Nephron (organoid): ENCODE measurements around the gene DENND1B.

Experiments used
- H3K27ac Mint-ChIP-seq, 3 experiments: 2 replicates each; pipeline ENCODE4 v1.8.0; 2020; ENCODE audit warnings: mixed read lengths in 3 of 3, mild to moderate bottlenecking in 2 of 3, moderate library complexity in 1 of 3
- H3K27me3 Mint-ChIP-seq: 2 replicates; pipeline ENCODE4 v1.8.0; 2021; ENCODE audit warnings: low read depth, mild to moderate bottlenecking, moderate library complexity, mixed read lengths
- H3K36me3 Mint-ChIP-seq: 2 replicates; pipeline ENCODE4 v1.8.0; 2020; ENCODE audit warnings: low read depth, mixed read lengths
- H3K4me1 Mint-ChIP-seq: 2 replicates; pipeline ENCODE4 v1.8.0; 2020; ENCODE audit warnings: mixed read lengths
- H3K4me3 Mint-ChIP-seq, 3 experiments: 2 replicates each; pipeline ENCODE4 v1.8.0; 2020; ENCODE audit warnings: mild to moderate bottlenecking in 3 of 3, mixed read lengths in 3 of 3, moderate library complexity in 2 of 3
- H3K9me3 Mint-ChIP-seq: 2 replicates; pipeline ENCODE4 v1.8.0; 2020; ENCODE audit warnings: mixed read lengths
- CTCF ChIP-seq, 3 experiments: fragments of 200-600 bp; sonication (generic); IDR thresholded peaks; one replicate each; pipeline ENCODE4 v1.5.0; 2021; ENCODE audit warnings: antibody characterized with exemption in 3 of 3; ENCODE audit not compliant: unreplicated experiment in 3 of 3

The DENND1B gene

GRCh38 chr1:197737916-197738315 is 37.4 kb downstream of the DENND1B start:
- no peaks in the 10 kb centered on the region for H3K36me3 Mint-ChIP-seq
- H3K27ac Mint-ChIP-seq = no peak overlapping the region
- no peaks in the 10 kb centered on the region for H3K27me3 Mint-ChIP-seq
- no peaks in the 10 kb centered on the region for H3K9me3 Mint-ChIP-seq
- H3K4me3 Mint-ChIP-seq = no peak overlapping the region
- no peak for TF ChIP-seq CTCF (IDR thresholded peaks at IDR 0.05; ENCODE audit: unreplicated experiment in 3 of 3)
- H3K4me1 Mint-ChIP-seq = no peaks in the 10 kb centered on the region

DNA sequence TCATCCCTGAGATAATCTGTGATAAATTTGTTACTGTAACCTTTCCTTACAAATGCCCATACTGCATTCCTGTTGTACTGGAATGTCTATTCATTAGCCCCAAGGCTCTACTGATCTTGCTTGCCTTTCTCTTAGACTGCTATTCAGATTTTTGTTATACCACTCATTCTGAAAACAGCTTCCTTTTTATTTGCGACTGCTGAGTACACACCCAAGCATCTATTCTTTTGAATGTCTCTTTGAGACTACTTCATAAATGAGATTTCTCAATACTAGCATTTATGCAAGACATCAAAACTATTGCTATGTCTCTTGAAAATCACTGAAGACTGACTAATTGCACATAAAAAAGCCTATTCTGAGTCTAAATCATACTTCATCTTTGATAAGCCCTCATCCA is 38.6 kb downstream of the DENND1B start:
- H3K27ac Mint-ChIP-seq = no peak overlapping the region
- peaks cover 4% of the 10 kb centered on the region for H3K36me3 Mint-ChIP-seq
- no peaks in the 10 kb centered on the region for H3K9me3 Mint-ChIP-seq
- no peaks in the 10 kb centered on the region for H3K27me3 Mint-ChIP-seq
- no peaks in the 10 kb centered on the region for H3K4me1 Mint-ChIP-seq
- TF ChIP-seq CTCF (IDR thresholded peaks at IDR 0.05; ENCODE audit: unreplicated experiment in 3 of 3) = no peak
- no peak overlapping the region for H3K4me3 Mint-ChIP-seq

GRCh38 chr1:197735461-197735860 is 39.8 kb downstream of the DENND1B start:
- Mint-ChIP-seq H3K4me1 (no peaks in the 10 kb centered on the region), H3K27ac (no peak overlapping the region), H3K9me3 (no peaks in the 10 kb centered on the region), H3K4me3 (no peak overlapping the region), H3K36me3 (peaks cover 4% of the 10 kb centered on the region), H3K27me3 (no peaks in the 10 kb centered on the region)
- TF ChIP-seq CTCF (IDR thresholded peaks at IDR 0.05; ENCODE audit: unreplicated experiment in 3 of 3) = no peak

GRCh38 chr1:197733324-197733723 is 42.0 kb downstream of the DENND1B start:
- no peak overlapping the region for H3K4me3 Mint-ChIP-seq
- H3K9me3 Mint-ChIP-seq = peaks cover 7% of the 10 kb centered on the region
- no peak for TF ChIP-seq CTCF (IDR thresholded peaks at IDR 0.05; ENCODE audit: unreplicated experiment in 3 of 3)
- H3K27ac Mint-ChIP-seq = peak overlapping the region in 2 of 3 experiments; percentile 13 to 55
- H3K27me3 Mint-ChIP-seq = no peaks in the 10 kb centered on the region
- peaks cover 12% of the 10 kb centered on the region for H3K36me3 Mint-ChIP-seq
- no peaks in the 10 kb centered on the region for H3K4me1 Mint-ChIP-seq

DNA sequence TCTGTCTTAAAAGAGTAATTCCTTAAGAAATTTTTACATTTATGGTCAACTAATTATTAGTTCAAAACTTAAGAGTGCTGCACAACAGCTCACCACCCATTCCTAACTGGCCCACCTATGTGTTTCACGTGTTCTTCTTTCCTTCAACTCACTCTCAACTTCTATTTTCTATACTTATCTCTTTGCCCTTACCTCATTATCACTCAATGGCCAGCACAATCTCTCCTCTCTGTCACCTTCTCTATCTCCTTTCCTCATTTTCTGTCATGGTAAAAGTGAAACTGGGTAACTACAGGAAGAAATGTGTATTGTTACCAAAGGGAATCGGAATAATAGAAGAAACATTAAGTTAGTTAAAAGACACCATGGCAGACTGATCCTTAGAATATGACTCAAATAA is 43.1 kb downstream of the DENND1B start:
- TF ChIP-seq CTCF (IDR thresholded peaks at IDR 0.05; ENCODE audit: unreplicated experiment in 3 of 3) = no peak
- Mint-ChIP-seq H3K27ac (peak overlapping the region in 1 of 3 experiments; percentile 31), H3K27me3 (no peaks in the 10 kb centered on the region), H3K4me3 (no peak overlapping the region), H3K4me1 (no peaks in the 10 kb centered on the region), H3K36me3 (peaks cover 19% of the 10 kb centered on the region), H3K9me3 (peaks cover 14% of the 10 kb centered on the region)

- Mint-ChIP-seq H3K27me3 (no peaks in the 10 kb centered on the region), H3K9me3 (peaks cover 16% of the 10 kb centered on the region), H3K4me3 (no peak overlapping the region), H3K27ac (no peak overlapping the region), H3K36me3 (peaks cover 23% of the 10 kb centered on the region), H3K4me1 (no peaks in the 10 kb centered on the region)
- TF ChIP-seq CTCF (IDR thresholded peaks at IDR 0.05; ENCODE audit: unreplicated experiment in 3 of 3) = no peak
Measured at GRCh38 chr1:197731449-197731848, 43.8 kb downstream of the DENND1B start.
